Measurements from ENCODE around the gene KIF21B. TPM values are rescaled to one million over a fixed set of nuclear protein-coding genes. Genes with fewer than 3 reads are reported as not detected.

The KIF21B gene
- total RNA-seq, 4 donors from 2014 or later: 3.2 to 40.4 (median 22.7) TPM

DNA sequence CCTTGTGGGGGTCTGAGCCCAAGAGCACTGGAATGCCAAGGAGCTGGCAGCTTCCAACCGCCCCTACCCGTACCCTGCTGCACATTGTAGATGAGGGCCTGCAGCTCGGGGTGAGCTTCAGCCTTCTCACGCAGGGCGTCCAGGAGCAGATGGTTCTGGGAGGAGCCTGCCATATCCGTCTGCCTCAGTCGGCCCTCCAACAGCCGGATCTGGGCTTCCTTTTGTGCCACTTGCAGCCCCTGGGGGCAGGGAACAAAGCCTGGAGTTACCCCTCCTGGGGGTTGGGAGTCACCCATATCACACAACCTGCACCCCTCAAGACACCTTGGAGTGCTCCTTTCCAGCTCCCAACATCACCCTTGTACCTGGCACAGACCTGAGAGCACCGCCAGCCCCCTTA, 34.8 kb downstream of the KIF21B start:
- WGBS, 2 donors (ENCODE audit: low coverage in 1 of 2): 96% methylated on average over 9 of the region's 9 CpGs; no CpG with 5 or more reads in 1 of the 2 donors
- in situ Hi-C loops (cut with MboI; ENCODE audit: low pct_ligation_motif_present in 1 of 4, low pct_unique_long_range_greater_than_20kb in 1 of 4, low sequenced_read_pairs in 3 of 4): loop anchor here in 1 of 4 donors (25.0 kb wide), 1 partner anchor 124 kb away; the partner anchor contains the start of gene CACNA1S
- Histone ChIP-seq H3K27ac (no peak overlapping the region), H3K4me1 (peaks cover 0 to 12% (median 8%) of the 10 kb centered on the region in 4 donors), H3K27me3 (no peaks in the 10 kb centered on the region), H3K9me3 (no peaks in the 10 kb centered on the region), H3K36me3 (no peaks in the 10 kb centered on the region), H3K4me3 (no peak overlapping the region)
- DNase-seq: no peak
- TF ChIP-seq POLR2AphosphoS5 (IDR thresholded peaks at IDR 0.05) (no peak), POLR2A (IDR thresholded peaks at IDR 0.05) (no peak), EP300 (IDR thresholded peaks at IDR 0.05; ENCODE audit: low read depth) (no peak)
- TF ChIP-seq, protein P1, sequence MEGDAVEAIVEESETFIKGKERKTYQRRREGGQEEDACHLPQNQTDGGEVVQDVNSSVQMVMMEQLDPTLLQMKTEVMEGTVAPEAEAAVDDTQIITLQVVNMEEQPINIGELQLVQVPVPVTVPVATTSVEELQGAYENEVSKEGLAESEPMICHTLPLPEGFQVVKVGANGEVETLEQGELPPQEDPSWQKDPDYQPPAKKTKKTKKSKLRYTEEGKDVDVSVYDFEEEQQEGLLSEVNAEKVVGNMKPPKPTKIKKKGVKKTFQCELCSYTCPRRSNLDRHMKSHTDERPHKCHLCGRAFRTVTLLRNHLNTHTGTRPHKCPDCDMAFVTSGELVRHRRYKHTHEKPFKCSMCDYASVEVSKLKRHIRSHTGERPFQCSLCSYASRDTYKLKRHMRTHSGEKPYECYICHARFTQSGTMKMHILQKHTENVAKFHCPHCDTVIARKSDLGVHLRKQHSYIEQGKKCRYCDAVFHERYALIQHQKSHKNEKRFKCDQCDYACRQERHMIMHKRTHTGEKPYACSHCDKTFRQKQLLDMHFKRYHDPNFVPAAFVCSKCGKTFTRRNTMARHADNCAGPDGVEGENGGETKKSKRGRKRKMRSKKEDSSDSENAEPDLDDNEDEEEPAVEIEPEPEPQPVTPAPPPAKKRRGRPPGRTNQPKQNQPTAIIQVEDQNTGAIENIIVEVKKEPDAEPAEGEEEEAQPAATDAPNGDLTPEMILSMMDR (IDR thresholded peaks at IDR 0.05): no peak
- intact Hi-C loops (cut with DNase I; ENCODE audit: low total_unique reads): no loop called here

DNA sequence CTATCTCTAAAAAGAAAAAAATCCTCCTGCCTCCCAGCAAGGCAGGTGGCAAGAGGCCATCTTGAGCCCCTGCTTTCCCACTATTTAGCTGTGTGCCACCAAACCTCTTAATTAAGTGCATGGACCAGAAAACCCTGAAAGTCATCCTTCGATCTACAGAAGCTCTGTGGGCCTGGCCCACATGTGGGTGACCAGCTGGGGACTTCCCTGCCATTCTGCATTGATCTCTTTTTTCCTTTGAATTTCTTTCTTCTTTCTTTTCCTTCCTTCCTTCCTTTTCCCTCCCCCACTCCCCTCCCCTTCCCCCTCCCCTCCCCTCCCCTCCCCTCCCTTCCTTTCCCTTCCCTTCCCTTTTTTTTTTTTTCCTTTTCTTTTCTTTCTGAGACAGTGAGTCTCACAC, 38.0 kb downstream of the KIF21B start:
- Histone ChIP-seq H3K9me3 (no peaks in the 10 kb centered on the region), H3K4me1 (no peaks in the 10 kb centered on the region), H3K27me3 (no peaks in the 10 kb centered on the region), H3K27ac (no peak overlapping the region), H3K36me3 (no peaks in the 10 kb centered on the region), H3K4me3 (no peak overlapping the region)
- TF ChIP-seq EP300 (IDR thresholded peaks at IDR 0.05; ENCODE audit: low read depth) (no peak), POLR2A (IDR thresholded peaks at IDR 0.05) (no peak), POLR2AphosphoS5 (IDR thresholded peaks at IDR 0.05) (no peak)
- TF ChIP-seq, protein P1 (IDR thresholded peaks at IDR 0.05): no peak
- DNase-seq: no peak
- WGBS, 2 donors (ENCODE audit: low coverage in 1 of 2): 94% methylated on average over 1 of the region's 1 CpG; no CpG with 5 or more reads in 1 of the 2 donors
- intact Hi-C loops (cut with DNase I; ENCODE audit: low total_unique reads) (no loop called here), in situ Hi-C loops (cut with MboI; ENCODE audit: low pct_ligation_motif_present in 1 of 4, low pct_unique_long_range_greater_than_20kb in 1 of 4, low sequenced_read_pairs in 3 of 4) (loop anchor here in 1 of 4 donors (25.0 kb wide), 1 partner anchor 127 kb away; the partner anchor contains the start of gene CACNA1S)

DNA sequence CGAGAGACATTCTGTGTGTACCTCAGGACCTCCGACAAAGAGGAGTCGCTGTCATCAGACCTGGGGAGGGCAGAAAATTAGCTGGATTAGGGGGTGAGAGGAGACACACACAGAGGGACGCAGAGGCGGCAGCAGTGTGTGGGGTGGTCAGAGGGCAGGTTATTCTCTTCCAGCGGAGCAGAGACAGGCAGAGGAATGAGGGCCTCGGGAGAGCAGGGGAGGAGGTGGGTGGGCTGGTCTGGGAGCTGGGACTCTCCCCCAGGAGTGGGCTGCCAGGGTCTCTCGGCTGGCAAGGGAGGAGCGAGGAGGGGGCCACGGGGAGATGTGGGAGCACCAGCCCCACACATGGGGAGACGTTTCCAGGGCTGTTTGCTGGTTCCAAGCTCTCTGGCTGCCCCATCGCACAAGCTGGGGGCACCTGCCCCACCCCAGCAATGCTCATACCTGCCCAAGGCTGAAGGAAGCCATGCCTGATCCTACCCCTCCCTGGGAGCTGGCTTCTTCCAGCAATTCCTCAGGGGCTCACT, 40.4 kb downstream of the KIF21B start:
- Histone ChIP-seq H3K9me3 (no peaks in the 10 kb centered on the region), H3K4me1 (no peaks in the 10 kb centered on the region), H3K27ac (no peak overlapping the region), H3K4me3 (no peak overlapping the region), H3K36me3 (no peaks in the 10 kb centered on the region), H3K27me3 (no peaks in the 10 kb centered on the region)
- intact Hi-C loops (cut with DNase I; ENCODE audit: low total_unique reads): no loop called here
- WGBS, 2 donors (ENCODE audit: low coverage in 1 of 2): 93 to 95% methylated on average over 6 to 11 of the region's 12 CpGs
- in situ Hi-C loops (cut with MboI; ENCODE audit: low pct_ligation_motif_present in 1 of 4, low pct_unique_long_range_greater_than_20kb in 1 of 4, low sequenced_read_pairs in 3 of 4): loop anchor here in 1 of 4 donors (25.0 kb wide), 1 partner anchor 129 kb away; the partner anchor contains the start of gene CACNA1S
- no peak for DNase-seq
- TF ChIP-seq POLR2A (IDR thresholded peaks at IDR 0.05) (no peak), POLR2AphosphoS5 (IDR thresholded peaks at IDR 0.05) (no peak), EP300 (IDR thresholded peaks at IDR 0.05; ENCODE audit: low read depth) (no peak)
- TF ChIP-seq, protein P1 (IDR thresholded peaks at IDR 0.05): no peak

DNA sequence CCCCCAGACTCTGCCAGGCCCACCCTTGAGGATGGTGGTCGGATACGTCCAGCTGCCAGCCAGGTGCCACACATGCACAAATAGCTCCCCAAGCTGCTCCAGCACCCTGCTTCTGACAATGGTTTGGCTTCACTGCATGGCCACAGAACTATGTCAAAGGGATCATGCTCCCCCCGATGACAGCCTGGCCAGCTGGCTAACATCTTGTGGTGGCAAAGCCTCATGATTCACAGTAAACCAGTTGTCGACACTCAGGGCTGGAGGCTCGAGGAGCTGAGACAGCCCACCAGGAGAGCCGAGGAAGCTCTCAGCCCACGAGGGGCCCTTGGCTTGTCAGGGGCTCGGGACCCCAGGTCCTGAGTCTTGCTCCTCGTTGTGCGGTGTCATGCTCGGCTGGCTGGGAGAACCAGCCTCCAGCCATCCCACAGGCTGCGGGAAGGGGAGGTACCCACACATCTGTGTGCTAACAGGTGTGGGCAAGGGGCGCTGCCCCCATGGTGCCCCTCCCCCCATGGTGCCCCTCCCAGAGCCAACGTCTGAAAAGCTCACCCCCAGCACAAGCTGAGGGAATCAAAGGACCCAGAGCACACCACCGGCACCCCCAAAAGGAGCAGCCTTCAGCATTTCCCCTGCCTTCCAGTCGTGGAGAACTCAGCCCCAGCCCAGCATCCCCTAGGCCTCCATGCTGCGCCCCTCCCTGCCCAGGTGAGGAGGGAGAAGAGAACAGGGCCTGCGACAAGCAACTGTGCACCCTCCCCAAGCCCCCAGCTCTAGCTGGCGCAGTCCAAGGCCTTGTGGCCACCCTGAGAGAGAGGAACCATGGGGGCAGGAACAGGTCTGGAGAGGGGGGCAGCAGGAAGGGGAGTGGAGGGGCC, 41.2 kb downstream of the KIF21B start:
- in situ Hi-C loops (cut with MboI; ENCODE audit: low pct_ligation_motif_present in 1 of 4, low pct_unique_long_range_greater_than_20kb in 1 of 4, low sequenced_read_pairs in 3 of 4) (loop anchor here in 1 of 4 donors (25.0 kb wide), 1 partner anchor 130 kb away; the partner anchor contains the start of gene CACNA1S), intact Hi-C loops (cut with DNase I; ENCODE audit: low total_unique reads) (no loop called here)
- no peak for DNase-seq
- H3K36me3 ChIP-seq: no peaks in the 10 kb centered on the region
- 85% methylated on average over 17 of the region's 19 CpGs; no CpG with 5 or more reads in 1 of the 2 donors for WGBS, 2 donors (ENCODE audit: low coverage in 1 of 2)
- TF ChIP-seq POLR2A (IDR thresholded peaks at IDR 0.05) (no peak), POLR2AphosphoS5 (IDR thresholded peaks at IDR 0.05) (no peak), EP300 (IDR thresholded peaks at IDR 0.05; ENCODE audit: low read depth) (no peak)
- TF ChIP-seq, protein P1 (IDR thresholded peaks at IDR 0.05): no peak
- H3K27ac ChIP-seq: no peak overlapping the region
- H3K9me3 ChIP-seq: no peaks in the 10 kb centered on the region
- no peak overlapping the region for H3K4me3 ChIP-seq
- H3K4me1 ChIP-seq: no peaks in the 10 kb centered on the region
- H3K27me3 ChIP-seq: no peaks in the 10 kb centered on the region
